DOHH2 (cell line): ENCODE data around the gene SEC23IP.
A peak's percentile ranks its signal among the peaks of the same experiment; 100 is the strongest.
"Not testable (repeated sequence)": the region's sequence is repeated elsewhere in the genome, so short reads cannot be mapped to it uniquely, and the experiment has no call there.

Experiments used
- H3F3A ChIP-seq: fragments of 200-600 bp; sonication (generic), shearing (Covaris generic); 2 replicates; pipeline ENCODE4 v1.6.0; 2016; ENCODE audit warnings: antibody characterized with exemption, mild to moderate bottlenecking; ENCODE audit not compliant: control insufficient read depth, insufficient read depth
- H3K27ac ChIP-seq: fragments of 200-600 bp; sonication (generic); 2 replicates; pipeline ENCODE4 v1.5.1; 2014; ENCODE audit warnings: low read depth, mild to moderate bottlenecking, low read length, moderate library complexity
- H3K27me3 ChIP-seq: fragments of 200-600 bp; sonication (generic); 2 replicates; pipeline ENCODE4 v1.6.1; 2014; ENCODE audit warnings: mild to moderate bottlenecking, low read length, mixed read lengths; ENCODE audit not compliant: control insufficient read depth
- H3K36me3 ChIP-seq: fragments of 200-600 bp; sonication (generic); 2 replicates; pipeline ENCODE4 v1.6.1; 2014; ENCODE audit warnings: mild to moderate bottlenecking, low read length, moderate library complexity, mixed read lengths; ENCODE audit not compliant: control insufficient read depth
- H3K4me1 ChIP-seq: fragments of 200-600 bp; sonication (generic); 2 replicates; pipeline ENCODE4 v1.6.1; 2014; ENCODE audit warnings: mild to moderate bottlenecking, low read length, mixed read lengths; ENCODE audit not compliant: control insufficient read depth
- H3K4me2 ChIP-seq: fragments of 200-600 bp; sonication (generic); 2 replicates; pipeline ENCODE4 v1.6.0; 2014; ENCODE audit warnings: mild to moderate bottlenecking, low read length, moderate library complexity
- H3K4me3 ChIP-seq: fragments of 200-600 bp; sonication (generic); 2 replicates; pipeline ENCODE4 v1.5.1; 2014; ENCODE audit warnings: mild to moderate bottlenecking, low read length, mixed read lengths
- H3K79me2 ChIP-seq: fragments of 200-600 bp; sonication (generic); 2 replicates; pipeline ENCODE4 v1.6.1; 2014; ENCODE audit warnings: mild to moderate bottlenecking, low read length, mixed read lengths; ENCODE audit not compliant: control insufficient read depth
- H3K9me2 ChIP-seq: fragments of 200-600 bp; sonication (generic); replicated peaks from 2 replicates; pipeline ENCODE4 v1.6.1; 2014; ENCODE audit warnings: mild to moderate bottlenecking, low read length, mixed read lengths; ENCODE audit not compliant: control insufficient read depth
- H3K9me3 ChIP-seq: fragments of 200-600 bp; sonication (generic); 2 replicates; pipeline ENCODE4 v1.6.1; 2014; ENCODE audit warnings: antibody characterized with exemption, low read length, mixed read lengths; ENCODE audit not compliant: control insufficient read depth, insufficient read depth
- H4K20me1 ChIP-seq: fragments of 200-600 bp; sonication (generic); 2 replicates; pipeline ENCODE4 v1.6.0; 2014; ENCODE audit warnings: low read depth, mild to moderate bottlenecking, antibody characterized with exemption, low read length, moderate library complexity; ENCODE audit not compliant: control insufficient read depth, insufficient read depth
- CTCF ChIP-seq: fragments of 200-600 bp; sonication (generic); IDR thresholded peaks from one replicate; pipeline ENCODE4 v1.5.1; 2014; ENCODE audit warnings: antibody characterized with exemption, mild to moderate bottlenecking, low read depth, low read length; ENCODE audit not compliant: poor library complexity, severe bottlenecking
- EZH2phosphoT487 ChIP-seq: fragments of 200-600 bp; sonication (generic); IDR thresholded peaks from 2 replicates; pipeline ENCODE4 v1.6.1; 2017; ENCODE audit warnings: borderline replicate concordance, mild to moderate bottlenecking, antibody characterized with exemption, low read length, moderate library complexity, mixed read lengths

SEC23IP gene

GRCh38 chr10:119888715-119889114 is 3.8 kb upstream of the SEC23IP start:
- not testable (repeated sequence) for H3K9me2 ChIP-seq, H4K20me1 ChIP-seq, H3F3A ChIP-seq, H3K4me3 ChIP-seq, H3K4me2 ChIP-seq, H3K9me3 ChIP-seq, H3K27me3 ChIP-seq, H3K27ac ChIP-seq, H3K36me3 ChIP-seq
- Histone ChIP-seq H3K4me1 (peaks cover 14% of the 10 kb centered on the region), H3K79me2 (peaks cover 23% of the 10 kb centered on the region)

DNA sequence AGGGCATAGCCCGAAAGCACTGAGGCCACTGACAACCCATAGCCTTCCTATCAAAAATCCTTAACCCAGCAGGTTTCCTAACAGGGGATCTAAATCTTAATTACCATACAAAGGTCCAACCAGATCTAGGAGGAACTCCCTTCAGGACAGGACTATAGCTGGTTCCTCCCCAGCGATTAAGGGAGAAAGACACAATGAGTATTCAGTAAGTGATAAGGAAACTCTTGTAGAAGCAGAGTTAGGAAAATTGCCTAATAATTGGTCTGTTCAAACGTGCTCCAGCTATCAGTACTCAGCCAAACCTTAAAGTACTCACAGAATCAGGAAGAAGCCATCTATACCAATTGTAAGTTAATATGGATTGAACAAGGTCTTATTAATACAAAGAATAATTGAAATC is 3.3 kb upstream of the SEC23IP start:
- not testable (repeated sequence) for H3K36me3 ChIP-seq, H3F3A ChIP-seq, H3K9me3 ChIP-seq, H3K4me2 ChIP-seq, H3K4me3 ChIP-seq, H3K27me3 ChIP-seq, H3K9me2 ChIP-seq, H3K27ac ChIP-seq, H4K20me1 ChIP-seq
- H3K79me2 ChIP-seq: peaks cover 28% of the 10 kb centered on the region
- peaks cover 19% of the 10 kb centered on the region for H3K4me1 ChIP-seq

DNA sequence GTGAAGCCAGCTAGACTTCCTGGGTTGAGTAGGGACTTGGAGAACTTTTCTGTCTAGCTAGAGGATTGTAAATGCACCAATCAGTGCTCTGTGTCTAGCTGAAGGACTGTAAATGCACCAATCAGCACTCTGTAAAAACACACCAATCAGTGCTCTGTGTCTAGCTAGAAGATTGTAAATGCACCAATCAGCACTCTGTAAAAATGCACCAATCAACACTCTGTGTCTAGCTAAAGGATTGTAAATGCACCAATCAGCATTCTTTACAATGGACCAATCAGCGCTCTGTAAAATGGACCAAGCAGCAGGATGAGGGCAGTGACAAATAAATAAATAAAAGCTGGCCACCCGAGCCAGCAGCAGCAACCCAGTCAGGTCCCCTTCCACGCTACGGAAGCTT is 2.2 kb upstream of the SEC23IP start:
- not testable (repeated sequence) for H3K9me2 ChIP-seq

DNA sequence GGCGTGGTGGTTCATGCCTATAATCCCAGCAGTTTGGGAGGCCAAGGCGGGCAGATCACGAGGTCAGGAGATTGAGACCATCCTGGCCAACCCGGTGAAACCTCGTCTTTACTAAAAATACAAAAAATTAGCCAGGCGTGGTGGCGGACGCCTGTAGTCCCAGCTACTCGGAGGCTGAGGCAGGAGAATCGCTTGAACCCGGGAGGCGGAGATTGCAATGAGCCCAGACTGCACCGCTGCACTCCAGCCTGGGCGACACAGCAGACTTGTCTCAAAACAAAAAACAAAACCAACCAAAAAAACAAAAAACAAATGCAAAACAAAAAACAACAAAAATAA is 712 bp upstream of the SEC23IP start:
- not testable (repeated sequence) for H3K9me3 ChIP-seq, H3K27me3 ChIP-seq, H4K20me1 ChIP-seq, H3K9me2 ChIP-seq, H3F3A ChIP-seq
- Histone ChIP-seq H3K4me1 (peaks cover 28% of the 10 kb centered on the region), H3K27ac (peak overlapping the region; percentile 32; the same call in 1 of the 2 replicates), H3K4me2 (peak overlapping the region; percentile 85), H3K79me2 (peaks cover 54% of the 10 kb centered on the region), H3K4me3 (peak overlapping the region; percentile 97), H3K36me3 (peaks cover 23% of the 10 kb centered on the region)

More for the DNA sequence above, 2.2 kb upstream of the SEC23IP start:
- H4K20me1 ChIP-seq, H3K9me3 ChIP-seq, H3F3A ChIP-seq, H3K27me3 ChIP-seq, H3K4me3 ChIP-seq, H3K4me2 ChIP-seq, H3K27ac ChIP-seq: not testable (repeated sequence)
- Histone ChIP-seq H3K79me2 (peaks cover 39% of the 10 kb centered on the region), H3K36me3 (peaks cover 20% of the 10 kb centered on the region), H3K4me1 (peaks cover 24% of the 10 kb centered on the region)

GRCh38 chr10:119893074-119893473 is 544 bp downstream of the SEC23IP start:
- H3K36me3 ChIP-seq: peaks cover 28% of the 10 kb centered on the region
- peaks cover 28% of the 10 kb centered on the region for H3K4me1 ChIP-seq
- H4K20me1 ChIP-seq: no peaks in the 10 kb centered on the region
- peak overlapping the region; percentile 97 for H3K4me3 ChIP-seq
- H3F3A ChIP-seq: peaks cover 5% of the 10 kb centered on the region
- H3K4me2 ChIP-seq: peak overlapping the region; percentile 85
- peak overlapping the region; percentile 47 for H3K27ac ChIP-seq
- TF ChIP-seq EZH2phosphoT487 (no peak), CTCF (no peak)
- H3K9me3 ChIP-seq: peaks cover 8% of the 10 kb centered on the region; the same call in 1 of the 2 replicates
- no peaks in the 10 kb centered on the region for H3K9me2 ChIP-seq
- no peaks in the 10 kb centered on the region for H3K27me3 ChIP-seq
- H3K79me2 ChIP-seq: peaks cover 63% of the 10 kb centered on the region
